ENCODE measurements around the gene RHCG.

GRCh38 chr15:89533861-89534544 lies 37.6 kb upstream of the RHCG start:
- TF ChIP-seq POLR2A (IDR thresholded peaks at IDR 0.05; ENCODE audit: low read depth, low read length): no peak
- no peak for TF ChIP-seq POLR2AphosphoS5 (IDR thresholded peaks at IDR 0.05; ENCODE audit: low read depth, low read length)
- no peak for TF ChIP-seq TAF1 (IDR thresholded peaks at IDR 0.05; ENCODE audit: borderline replicate concordance, low read depth, low read length)

Data from GM12892 (cell line).